ENCODE measurements around the gene CARD14. TPM values are rescaled to one million over a fixed set of nuclear protein-coding genes. Genes with fewer than 3 reads are reported as not detected.
"Not testable (repeated sequence)": the region's sequence is repeated elsewhere in the genome, so short reads cannot be mapped to it uniquely, and the experiment has no call there.

Gene CARD14
- polyA plus RNA-seq, 1 donor = 1.1 TPM

GRCh38 chr17:80254396-80255251 is 84.8 kb downstream of the CARD14 start:
- no peak for DNase-seq

GRCh38 chr17:80256034-80256350 is 86.2 kb downstream of the CARD14 start:
- DNase-seq = no peak

- no peak for DNase-seq
These were observed 87.9 kb downstream of the CARD14 start for GRCh38 chr17:80257716-80258213.

GRCh38 chr17:80258296-80258695 is 88.5 kb downstream of the CARD14 start:
- not testable (repeated sequence) for DNase-seq

Other genes with a start within 250 kb of the CARD14 start
- 37.2 TPM for gene TBC1D16, start 134.2 kb upstream of the CARD14 start, polyA plus RNA-seq (ENCODE audit: insufficient read length)
- gene CCDC40, start 133.4 kb upstream of the CARD14 start, polyA plus RNA-seq (ENCODE audit: insufficient read length) = 7.2 TPM
- 38.6 TPM for gene GAA, start 68.4 kb upstream of the CARD14 start, polyA plus RNA-seq (ENCODE audit: insufficient read length)
- gene EIF4A3, start 22.9 kb upstream of the CARD14 start, polyA plus RNA-seq (ENCODE audit: insufficient read length) = 75.8 TPM
- gene SGSH, start 50.3 kb downstream of the CARD14 start, polyA plus RNA-seq (ENCODE audit: insufficient read length) = 24.6 TPM
- gene SLC26A11, start 50.4 kb downstream of the CARD14 start, polyA plus RNA-seq (ENCODE audit: insufficient read length) = 11.0 TPM
- gene RNF213, start 90.8 kb downstream of the CARD14 start, polyA plus RNA-seq (ENCODE audit: insufficient read length) = 40.0 TPM
- 23.3 TPM for gene ENDOV, start 245.1 kb downstream of the CARD14 start, polyA plus RNA-seq (ENCODE audit: insufficient read length)